K562 (cell line): ENCODE results near the gene ELAC1. TPM values are rescaled to one million over a fixed set of nuclear protein-coding genes. Genes with fewer than 3 reads are reported as not detected.
A peak's percentile ranks its signal among the peaks of the same experiment; 100 is the strongest.

Experiments
- CXXC5 ChIP-seq: fragments of 250-450 bp; sonication (Bioruptor Pico); IDR thresholded peaks from 2 replicates; pipeline ENCODE4 v1.8.0; 2022; ENCODE audit warnings: inconsistent platforms, mild to moderate bottlenecking, moderate library complexity
- MYNN ChIP-seq, 2 experiments: sonication (generic); formaldehyde crosslinking in 1 of 2; IDR thresholded peaks; 2 replicates each; pipeline versions ENCODE4 v1.5.0 to v1.6.1; 2016 to 2020; ENCODE audit warnings: antibody characterized with exemption in 1 of 2, missing genetic modification reagents in 1 of 2
- NR2C2 ChIP-seq, 2 experiments: fragments of 200-800 bp in 1 of 2; sonication (Bioruptor generic) in 1 of 2; sonication (generic) in 1 of 2; formaldehyde crosslinking in 1 of 2; IDR thresholded peaks; 2 replicates each; pipeline versions ENCODE4 v1.6.1 to v1.8.0; 2016 to 2022; ENCODE audit warnings: mild to moderate bottlenecking in 1 of 2, missing compliant biosample characterization in 1 of 2, missing genetic modification characterization in 1 of 2, missing genetic modification reagents in 1 of 2
- POLR2H ChIP-seq: IDR thresholded peaks from 2 replicates; pipeline ENCODE4 v1.6.1; 2016; ENCODE audit warnings: missing genetic modification characterization, low read depth, mild to moderate bottlenecking, control low read depth, missing compliant biosample characterization, moderate library complexity
- REST ChIP-seq, 2 experiments: fragments of 450-650 bp; formaldehyde crosslinking in 1 of 2; IDR thresholded peaks; 2 replicates each; pipeline versions ENCODE4 v1.4.0 to v1.6.1; 2014 to 2020; ENCODE audit warnings: mild to moderate bottlenecking in 2 of 2, borderline replicate concordance in 1 of 2, low read depth in 1 of 2
- UBTF ChIP-seq, 2 experiments: IDR thresholded peaks; 2 replicates each; pipeline ENCODE4 v1.6.1; 2012; ENCODE audit warnings: improper control_type of control experiment in 2 of 2, low read depth in 2 of 2, low read length in 2 of 2, borderline replicate concordance in 1 of 2
- VEZF1 ChIP-seq: fragments of 200-800 bp; sonication (Bioruptor generic); IDR thresholded peaks from 2 replicates; pipeline ENCODE4 v1.6.1; 2017; ENCODE audit warnings: missing genetic modification characterization, missing compliant biosample characterization
- YY1 ChIP-seq, 3 experiments: IDR thresholded peaks; 2 replicates each; pipeline ENCODE4 v1.6.1; 2011; ENCODE audit warnings: low read length in 2 of 3, mild to moderate bottlenecking in 2 of 3, moderate library complexity in 2 of 3, borderline replicate concordance in 1 of 3, control low read depth in 1 of 3, low read depth in 1 of 3; ENCODE audit not compliant: insufficient read depth in 3 of 3, insufficient replicate concordance in 2 of 3, control insufficient read depth in 1 of 3, insufficient read length in 1 of 3; ENCODE audit errors: extremely low read depth in 1 of 3
- ZFPM2 ChIP-seq: fragments of 250-450 bp; sonication (Bioruptor Pico); IDR thresholded peaks from 2 replicates; pipeline ENCODE4 v1.5.1; 2022; ENCODE audit warnings: mild to moderate bottlenecking
- ZNF347 ChIP-seq: fragments of 450-650 bp; formaldehyde crosslinking; IDR thresholded peaks from 2 replicates; pipeline ENCODE4 v1.4.0; 2020; ENCODE audit warnings: low read depth, mild to moderate bottlenecking, moderate library complexity
- polyA plus RNA-seq, 8 experiments: library from polyadenylated mRNA; depleted of rRNA in 4 of 8; stranded (reverse) in 5 of 8; unstranded in 3 of 8; fragments of >200 nt; fragmentation: Nextera tagmentation in 2 of 8; fragmentation: Illumina TruSeq in 1 of 8; extraction: Ambion mirVana in 2 of 8; extraction: Trizol in 1 of 8; gene quantifications; 2 replicates each; pipeline versions ENCODE4 v1.2.1 to v1.2.3, GENCODE V29; 2011 to 2014; ENCODE audit warnings: inconsistent platforms in 1 of 8, missing spikeins in 1 of 8
- total RNA-seq, 7 experiments: library from RNA; depleted of rRNA in 6 of 7; stranded (reverse); fragments of >200 nt in 6 of 7; fragmentation: Illumina TruSeq in 2 of 7; extraction: Trizol in 2 of 7; gene quantifications; 2 replicates each; pipeline versions ENCODE4 v1.2.1 to v1.2.3, GENCODE V29; 2011 to 2021; ENCODE audit warnings: low replicate concordance in 1 of 7

Gene ELAC1
- total and polyA plus RNA-seq, 9 of the 15 experiments (the other 6 are each of a cell fraction or from before 2014, with no cell fraction given), result 3.7 to 7.7 (median 4.9) TPM

GRCh38 chr18:51030537-51031258 lies 62.9 kb downstream of the ELAC1 start (continued):
- TF ChIP-seq REST (IDR thresholded peaks at IDR 0.05; ENCODE audit: borderline replicate concordance) (no peak), REST (CRISPR knock-in tag; IDR thresholded peaks at IDR 0.05; ENCODE audit: low read depth) (0 out of 2 replicates have a peak, but pooled peaks have one; percentile 17), POLR2H (tag) (0 out of 2 replicates have a peak, but pooled peaks have one; percentile 3), CXXC5 (CRISPR knock-in tag) (peak; percentile 41; the same call in 1 of the 2 replicates), ZFPM2 (CRISPR knock-in tag) (no peak), NR2C2 (CRISPR knock-in tag; IDR thresholded peaks at IDR 0.05) (no peak), NR2C2 (tag; IDR thresholded peaks at IDR 0.05) (peak; percentile 44; the same call in 1 of the 2 replicates), UBTF (IDR thresholded peaks at IDR 0.05; ENCODE audit: borderline replicate concordance in 1 of 2, low read depth in 2 of 2, low read length in 2 of 2) (0 out of 4 replicates have a peak, but pooled peaks of 1 of the 2 experiments have one; percentile 4), YY1 (IDR thresholded peaks at IDR 0.05; ENCODE audit: borderline replicate concordance in 1 of 3, control insufficient read depth in 1 of 3, extremely low read depth in 1 of 3, insufficient read depth in 3 of 3, insufficient read length in 1 of 3, insufficient replicate concordance in 2 of 3, low read depth in 1 of 3, low read length in 2 of 3) (peak in 2 of 3 experiments; percentile 37 to 49), ZNF347 (no peak), VEZF1 (CRISPR knock-in tag) (peak; percentile 90), MYNN (IDR thresholded peaks at IDR 0.05) (no peak), MYNN (CRISPR knock-in tag; IDR thresholded peaks at IDR 0.05) (no peak)
